SK-N-SH treated with all-trans-retinoic acid at 6 μM for 48 hours (cell line): ENCODE measurements around the gene YPEL1.

ENCODE experiments used
- ARNTL ChIP-seq: fragments of 450-650 bp; formaldehyde crosslinking; IDR thresholded peaks from 2 replicates; pipeline ENCODE4 v1.5.0; 2020; ENCODE audit warnings: low read depth, mild to moderate bottlenecking, moderate library complexity, borderline replicate concordance
- BACH2 ChIP-seq: fragments of 250-450 bp; sonication (Bioruptor Pico); IDR thresholded peaks from 2 replicates; pipeline ENCODE4 v1.9.0; 2021; ENCODE audit warnings: mild to moderate bottlenecking, borderline replicate concordance
- CREB5 ChIP-seq: fragments of 250-450 bp; sonication (Bioruptor Pico); IDR thresholded peaks from 2 replicates; pipeline ENCODE4 v1.5.1; 2020; ENCODE audit warnings: low read depth, mild to moderate bottlenecking, moderate library complexity
- CSDC2 ChIP-seq: fragments of 250-450 bp; sonication (Bioruptor Pico); IDR thresholded peaks from 2 replicates; pipeline ENCODE4 v1.5.0; 2020; ENCODE audit warnings: mild to moderate bottlenecking, moderate library complexity
- CSRNP3 ChIP-seq: fragments of 250-450 bp; sonication (Bioruptor Pico); IDR thresholded peaks from 2 replicates; pipeline ENCODE4 v1.5.1; 2021; ENCODE audit warnings: mild to moderate bottlenecking, moderate library complexity
- PATZ1 ChIP-seq: fragments of 250-450 bp; sonication (Bioruptor Pico); IDR thresholded peaks from 2 replicates; pipeline ENCODE4 v1.8.0; 2020; ENCODE audit warnings: mild to moderate bottlenecking, moderate library complexity, borderline replicate concordance
- POU6F1 ChIP-seq: fragments of 250-450 bp; sonication (Bioruptor Pico); IDR thresholded peaks from 2 replicates; pipeline ENCODE4 v1.8.0; 2021; ENCODE audit warnings: low read depth, mild to moderate bottlenecking, moderate library complexity, borderline replicate concordance
- PPARA ChIP-seq: fragments of 250-450 bp; sonication (Bioruptor Pico); IDR thresholded peaks from 2 replicates; pipeline ENCODE4 v1.5.0; 2020; ENCODE audit warnings: mild to moderate bottlenecking, borderline replicate concordance
- RARB ChIP-seq: fragments of 250-450 bp; sonication (Bioruptor Pico); IDR thresholded peaks from 2 replicates; pipeline ENCODE4 v1.8.0; 2021; ENCODE audit warnings: mild to moderate bottlenecking, moderate library complexity
- TOX ChIP-seq: fragments of 250-450 bp; sonication (Bioruptor Pico); IDR thresholded peaks from 2 replicates; pipeline ENCODE4 v1.8.0; 2021; ENCODE audit warnings: mild to moderate bottlenecking, moderate library complexity, borderline replicate concordance
- ZFP3 ChIP-seq: fragments of 250-450 bp; sonication (Bioruptor Pico); IDR thresholded peaks from 2 replicates; pipeline ENCODE4 v1.5.0; 2020; ENCODE audit warnings: mild to moderate bottlenecking, moderate library complexity
- ZFP30 ChIP-seq: fragments of 450-650 bp; formaldehyde crosslinking; IDR thresholded peaks from 2 replicates; pipeline ENCODE4 v1.5.0; 2022; ENCODE audit warnings: mild to moderate bottlenecking, moderate library complexity
- ZNF565 ChIP-seq: fragments of 450-650 bp; formaldehyde crosslinking; conservative IDR thresholded peaks from 2 replicates; pipeline ENCODE4 v1.5.0; 2020; ENCODE audit warnings: low read depth, mild to moderate bottlenecking, moderate library complexity
- TF ChIP-seq, protein P1 (sequence below): fragments of 250-450 bp; sonication (Bioruptor Pico); IDR thresholded peaks from 2 replicates; pipeline ENCODE4 v1.5.0; 2020; ENCODE audit warnings: mild to moderate bottlenecking, moderate library complexity

DNA sequence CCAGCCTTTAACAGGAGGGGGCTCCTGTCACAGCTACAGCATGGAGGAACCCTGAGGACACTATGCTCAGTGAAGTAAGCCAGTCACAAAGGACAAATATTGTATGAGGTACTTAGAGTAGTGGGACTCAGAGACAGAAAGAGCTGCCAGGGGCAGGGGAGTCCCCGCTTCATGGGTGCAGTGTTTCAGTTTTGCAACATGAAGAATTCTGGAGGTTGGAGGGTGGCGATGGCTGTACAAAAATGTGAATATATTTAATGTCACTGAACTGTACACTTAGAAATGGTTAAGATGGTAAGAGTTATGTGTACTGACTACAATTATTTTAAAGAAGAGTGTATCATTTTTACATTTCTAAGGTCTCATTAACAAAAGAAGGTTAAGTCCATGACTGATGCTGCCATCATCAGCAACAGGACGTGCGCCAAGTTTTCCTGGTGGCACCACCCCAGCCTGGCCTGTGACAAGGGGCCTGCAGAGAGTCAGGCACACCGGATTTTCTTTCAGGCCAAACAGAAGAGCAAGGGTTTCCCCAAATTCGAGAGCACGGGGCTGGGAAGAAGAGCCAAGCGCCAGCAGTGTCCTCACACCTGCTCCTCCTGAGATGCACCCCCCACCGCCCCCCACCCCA lies 22.1 kb downstream of the YPEL1 start:
- TF ChIP-seq PATZ1 (CRISPR knock-in tag) (no peak), ZFP3 (CRISPR knock-in tag) (no peak), TOX (CRISPR knock-in tag) (no peak), ZFP30 (no peak), RARB (CRISPR knock-in tag) (no peak), BACH2 (CRISPR knock-in tag) (no peak), CREB5 (CRISPR knock-in tag) (no peak), ARNTL (CRISPR knock-in tag) (no peak), POU6F1 (CRISPR knock-in tag) (no peak), CSDC2 (CRISPR knock-in tag) (no peak), PPARA (CRISPR knock-in tag) (no peak), ZNF565 (CRISPR knock-in tag) (no peak), CSRNP3 (CRISPR knock-in tag) (no peak)
- TF ChIP-seq, protein P1, sequence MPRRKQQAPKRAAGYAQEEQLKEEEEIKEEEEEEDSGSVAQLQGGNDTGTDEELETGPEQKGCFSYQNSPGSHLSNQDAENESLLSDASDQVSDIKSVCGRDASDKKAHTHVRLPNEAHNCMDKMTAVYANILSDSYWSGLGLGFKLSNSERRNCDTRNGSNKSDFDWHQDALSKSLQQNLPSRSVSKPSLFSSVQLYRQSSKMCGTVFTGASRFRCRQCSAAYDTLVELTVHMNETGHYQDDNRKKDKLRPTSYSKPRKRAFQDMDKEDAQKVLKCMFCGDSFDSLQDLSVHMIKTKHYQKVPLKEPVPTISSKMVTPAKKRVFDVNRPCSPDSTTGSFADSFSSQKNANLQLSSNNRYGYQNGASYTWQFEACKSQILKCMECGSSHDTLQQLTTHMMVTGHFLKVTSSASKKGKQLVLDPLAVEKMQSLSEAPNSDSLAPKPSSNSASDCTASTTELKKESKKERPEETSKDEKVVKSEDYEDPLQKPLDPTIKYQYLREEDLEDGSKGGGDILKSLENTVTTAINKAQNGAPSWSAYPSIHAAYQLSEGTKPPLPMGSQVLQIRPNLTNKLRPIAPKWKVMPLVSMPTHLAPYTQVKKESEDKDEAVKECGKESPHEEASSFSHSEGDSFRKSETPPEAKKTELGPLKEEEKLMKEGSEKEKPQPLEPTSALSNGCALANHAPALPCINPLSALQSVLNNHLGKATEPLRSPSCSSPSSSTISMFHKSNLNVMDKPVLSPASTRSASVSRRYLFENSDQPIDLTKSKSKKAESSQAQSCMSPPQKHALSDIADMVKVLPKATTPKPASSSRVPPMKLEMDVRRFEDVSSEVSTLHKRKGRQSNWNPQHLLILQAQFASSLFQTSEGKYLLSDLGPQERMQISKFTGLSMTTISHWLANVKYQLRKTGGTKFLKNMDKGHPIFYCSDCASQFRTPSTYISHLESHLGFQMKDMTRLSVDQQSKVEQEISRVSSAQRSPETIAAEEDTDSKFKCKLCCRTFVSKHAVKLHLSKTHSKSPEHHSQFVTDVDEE (CRISPR knock-in tag) = no peak
